HUDEP-2 (cell line): ENCODE data around the gene CLDN15.
"Not testable (repeated sequence)": the region's sequence is repeated elsewhere in the genome, so short reads cannot be mapped to it uniquely, and the experiment has no call there.

Source experiments
- DNase-seq, 76 experiments: peaks; one replicate each; lab custom pipeline; 2025; ENCODE audit not compliant: unreplicated experiment in 76 of 76; lab: John Stamatoyannopoulos, UW

The CLDN15 gene

DNA sequence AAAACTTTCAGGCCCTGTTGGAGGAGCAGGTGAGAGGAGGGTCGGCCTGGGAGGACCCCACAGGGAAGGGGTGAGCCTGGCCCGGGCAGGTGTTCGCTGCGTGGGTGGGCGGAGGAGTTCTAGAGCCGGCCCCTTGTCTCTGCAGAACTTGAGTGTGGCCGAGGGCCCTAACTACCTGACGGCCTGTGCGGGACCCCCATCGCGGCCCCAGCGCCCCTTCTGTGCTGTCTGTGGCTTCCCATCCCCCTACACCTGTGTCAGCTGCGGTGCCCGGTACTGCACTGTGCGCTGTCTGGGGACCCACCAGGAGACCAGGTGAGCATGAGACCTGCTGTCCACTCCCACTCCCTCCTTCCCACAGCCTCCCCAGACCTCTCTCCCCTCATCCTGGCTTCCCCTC, 14.1 kb downstream of the CLDN15 start:
- DNase-seq = no peak

DNA sequence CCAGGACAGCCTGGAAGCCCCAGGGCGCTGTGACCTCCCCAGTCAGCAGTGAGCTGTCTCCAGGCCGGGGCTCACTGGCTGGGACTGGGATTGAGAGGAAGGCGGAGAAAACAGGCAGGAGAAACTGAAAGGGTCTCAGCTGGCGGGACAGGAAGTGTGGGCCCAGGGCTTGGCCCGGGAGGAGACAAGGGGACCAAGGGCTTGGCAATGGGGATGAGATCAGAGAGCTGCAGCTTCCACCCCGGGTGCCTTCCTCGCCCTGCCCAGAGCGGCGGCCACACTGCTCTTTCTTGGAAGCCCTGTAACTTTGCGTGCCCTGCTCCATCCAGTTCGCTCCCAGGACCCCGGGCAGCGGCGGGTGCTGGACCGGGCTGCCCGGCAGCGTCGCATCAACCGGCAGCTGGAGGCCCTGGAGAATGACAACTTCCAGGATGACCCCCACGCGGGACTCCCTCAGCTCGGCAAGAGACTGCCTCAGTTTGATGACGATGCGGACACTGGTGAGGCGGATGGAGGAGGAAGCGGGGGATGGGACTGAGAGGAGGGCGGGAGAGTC, 15.2 kb downstream of the CLDN15 start:
- DNase-seq = no peak

DNA sequence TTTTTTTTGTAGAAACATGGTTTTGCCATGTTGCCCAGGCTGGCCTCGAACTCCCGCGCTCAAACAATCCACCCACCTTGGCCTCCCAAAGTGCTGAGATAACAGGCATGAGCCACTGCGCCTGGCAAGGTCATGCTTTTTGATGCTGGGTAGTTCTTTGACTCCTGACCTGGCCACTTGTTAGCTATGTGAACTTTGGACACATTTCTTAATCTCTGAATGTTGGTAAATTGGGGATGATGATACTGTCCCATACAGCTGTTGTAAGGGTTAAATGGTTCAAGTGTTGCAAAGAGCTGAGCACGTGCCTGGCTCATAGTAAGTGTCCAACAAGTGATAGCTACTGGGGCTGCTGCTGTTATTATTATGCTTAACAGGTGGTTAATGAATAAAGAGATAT, 17.3 kb downstream of the CLDN15 start:
- no peak for DNase-seq

DNA sequence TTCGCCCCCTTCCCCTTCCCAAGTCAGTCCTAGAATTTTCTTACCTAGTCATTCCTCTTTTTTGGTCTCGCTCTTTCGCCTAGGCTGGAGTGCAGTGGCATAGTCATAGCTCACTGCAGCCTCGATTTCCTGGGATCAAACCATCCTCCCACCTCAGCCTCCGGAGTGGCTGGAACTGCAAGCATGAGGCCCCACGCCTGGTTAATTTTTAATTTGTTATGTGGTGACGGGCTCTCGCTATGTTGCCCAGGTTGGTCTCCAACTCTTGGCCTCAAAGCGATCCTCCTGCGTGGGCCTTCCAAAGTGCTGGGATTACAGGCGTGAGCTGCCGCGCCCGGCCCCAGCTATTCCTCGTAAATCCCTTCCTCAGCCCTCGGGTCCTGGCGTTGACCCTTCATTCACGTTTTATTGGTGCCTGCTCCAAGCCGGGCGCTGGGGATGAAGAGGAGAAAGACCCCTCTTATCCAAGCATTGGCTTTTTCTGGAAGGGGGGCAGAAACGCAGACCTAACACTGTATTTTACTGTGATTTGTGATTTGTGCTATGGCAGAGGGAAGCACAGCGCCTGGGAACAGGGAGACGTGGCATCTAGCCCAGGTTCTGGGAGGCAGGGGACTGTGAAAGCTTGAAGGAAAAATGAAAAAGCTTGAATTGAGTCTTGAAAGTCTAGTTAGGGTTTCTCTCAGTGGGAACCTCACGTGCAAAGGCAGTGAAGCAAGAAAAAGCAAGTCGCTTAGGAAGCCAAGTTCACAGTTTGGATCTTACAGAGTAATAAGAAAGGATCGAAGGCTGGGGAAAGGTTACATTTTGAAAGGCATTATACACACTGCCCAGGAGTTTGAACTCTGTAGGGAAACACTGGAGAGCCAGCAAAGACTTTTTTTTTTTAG, 19.1 kb downstream of the CLDN15 start:
- DNase-seq = no peak

DNA sequence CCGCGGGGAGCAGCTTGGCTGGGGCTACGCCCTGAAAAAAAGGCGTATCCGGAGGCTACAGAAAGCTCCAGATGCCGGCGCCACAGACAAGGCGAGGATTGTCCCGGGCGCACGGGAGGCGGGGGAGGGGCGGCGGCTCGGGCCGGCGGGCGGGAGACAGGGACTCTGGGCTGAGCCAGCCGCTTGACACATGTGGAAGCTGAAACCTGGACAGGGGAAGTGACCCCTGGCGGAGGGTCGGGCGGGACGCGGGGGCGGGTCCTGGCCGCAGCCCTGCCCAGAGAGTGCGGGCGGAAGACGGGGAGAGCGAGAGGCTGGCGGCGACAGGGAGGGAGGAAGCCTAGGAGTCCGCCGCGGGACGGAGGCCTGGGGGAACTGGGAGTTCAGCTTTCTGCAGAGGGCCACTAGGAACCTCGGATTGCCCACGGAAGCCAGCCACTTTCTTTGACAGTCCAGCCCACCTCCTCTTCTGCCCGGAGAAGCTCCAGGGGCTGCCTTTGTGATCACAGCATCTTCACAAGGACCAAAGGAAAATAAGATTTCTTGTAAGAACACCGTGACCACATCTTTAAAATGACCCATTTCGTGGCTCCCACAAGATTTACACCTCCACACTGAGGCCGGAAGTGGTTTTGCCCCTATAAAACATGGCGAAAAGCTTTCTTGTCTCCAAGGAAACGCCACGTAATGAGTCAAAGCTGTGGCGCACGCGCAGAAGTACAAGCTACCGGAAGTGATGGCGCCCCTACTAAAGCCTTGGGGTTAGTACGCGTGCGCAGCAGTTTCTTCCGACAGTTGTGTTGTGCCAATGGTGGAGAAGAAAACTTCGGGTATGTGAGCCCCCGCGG, 20.0 kb downstream of the CLDN15 start, which contains the start of the genes PLOD3 and ZNHIT1:
PLOD3 (minus strand) TSS at position 194 of the 848 bp plus-strand sequence. CDS start 307 bp downstream, outside the sequence.
ZNHIT1 (plus strand) TSS at position 778 of the 848 bp plus-strand sequence; CDS start at position 809, 31 bp downstream.
- peak in 75 of 76 experiments; percentile 48 to 97 (median 90) for DNase-seq

DNA sequence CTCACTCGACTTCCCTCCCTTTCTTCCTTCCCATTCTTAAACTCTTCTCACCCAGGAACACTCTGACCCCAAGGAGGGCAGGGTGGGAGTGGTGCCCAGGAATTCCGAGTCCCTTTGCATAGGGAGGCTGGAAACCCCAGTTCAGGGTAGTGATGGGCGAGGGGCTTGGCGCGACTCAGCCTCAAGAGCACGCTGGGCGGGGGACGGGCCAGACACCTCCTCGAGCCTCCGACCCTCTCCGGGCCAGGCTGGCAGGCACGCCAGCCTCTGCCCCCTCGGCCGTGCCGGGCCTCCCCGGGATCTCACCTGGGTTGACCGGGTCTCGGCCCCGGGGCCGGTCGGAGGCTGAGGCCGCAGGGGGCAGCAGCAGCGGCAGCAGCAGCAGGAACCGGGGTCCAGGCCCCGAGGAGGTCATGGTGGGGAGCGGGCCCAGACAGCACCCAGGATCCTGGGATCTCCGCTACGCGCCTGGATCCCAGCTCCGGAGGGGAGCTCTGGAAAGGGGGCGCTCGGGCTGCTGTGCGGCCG, 20.7 kb downstream of the CLDN15 start:
- DNase-seq = peak in 9 of 76 experiments; percentile 12 to 85 (median 21)

DNA sequence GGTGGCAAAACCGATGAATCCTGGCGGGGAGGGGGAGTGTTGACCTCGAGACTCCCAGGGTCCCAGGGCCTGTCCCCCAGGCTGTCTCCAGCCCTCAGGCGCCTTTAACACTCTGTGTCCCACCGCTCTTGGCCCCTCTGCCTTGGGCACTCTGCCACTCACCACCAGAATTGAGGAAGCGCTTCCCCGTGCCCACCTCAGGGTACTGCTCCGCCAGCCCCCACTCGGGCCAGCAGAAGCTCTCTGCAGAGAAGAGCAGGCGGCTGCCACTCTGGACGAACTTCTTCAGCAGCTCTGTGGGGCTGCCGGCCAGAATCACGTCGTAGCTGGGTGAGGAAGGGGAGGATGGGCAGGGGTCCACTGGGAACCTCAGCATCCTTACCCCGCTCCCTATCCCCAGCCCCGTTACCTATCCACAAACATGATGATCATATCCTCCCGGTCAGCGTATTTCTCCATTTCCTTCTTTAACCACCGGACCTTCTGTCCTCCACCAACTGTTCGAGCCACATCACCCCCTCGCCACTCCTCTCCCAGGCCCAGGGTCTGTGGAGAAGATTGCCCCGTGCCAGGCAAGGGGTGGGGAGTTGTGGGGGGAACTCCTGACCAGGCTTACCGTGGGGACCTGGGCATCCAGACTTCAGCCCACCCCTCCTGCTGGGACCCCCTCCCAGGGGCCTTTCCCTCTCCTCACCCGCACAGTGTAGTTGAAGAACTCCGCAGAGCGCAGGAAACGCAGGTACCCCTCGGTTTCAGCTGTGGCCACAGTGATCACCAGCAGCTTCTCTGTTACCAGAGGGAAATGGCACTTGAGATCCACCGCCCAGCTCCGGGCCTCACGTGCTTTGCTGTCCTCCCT, 21.4 kb downstream of the CLDN15 start:
- DNase-seq = peak in 7 of 76 experiments; percentile 5 to 26 (median 12)

DNA sequence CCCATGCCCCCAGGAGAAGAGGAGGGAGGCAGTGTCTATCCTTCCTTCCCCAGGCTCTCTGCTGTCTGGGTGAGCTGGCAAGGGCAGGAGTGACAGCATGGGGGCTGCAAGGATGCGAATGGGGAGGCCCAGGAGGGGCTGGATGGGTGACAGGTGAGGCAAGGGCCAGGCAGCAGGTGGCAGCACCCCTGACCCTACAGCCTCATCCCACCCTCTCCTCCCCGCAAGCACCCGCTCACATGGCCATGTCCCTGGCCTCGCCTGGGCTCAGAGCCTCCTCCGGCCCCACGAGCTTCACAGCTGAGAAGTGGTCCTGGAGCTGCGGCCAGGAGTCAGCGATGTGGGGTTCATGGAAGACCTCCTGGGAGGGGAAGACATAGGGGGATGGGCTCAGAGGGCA, 25.6 kb downstream of the CLDN15 start:
- no peak for DNase-seq

DNA sequence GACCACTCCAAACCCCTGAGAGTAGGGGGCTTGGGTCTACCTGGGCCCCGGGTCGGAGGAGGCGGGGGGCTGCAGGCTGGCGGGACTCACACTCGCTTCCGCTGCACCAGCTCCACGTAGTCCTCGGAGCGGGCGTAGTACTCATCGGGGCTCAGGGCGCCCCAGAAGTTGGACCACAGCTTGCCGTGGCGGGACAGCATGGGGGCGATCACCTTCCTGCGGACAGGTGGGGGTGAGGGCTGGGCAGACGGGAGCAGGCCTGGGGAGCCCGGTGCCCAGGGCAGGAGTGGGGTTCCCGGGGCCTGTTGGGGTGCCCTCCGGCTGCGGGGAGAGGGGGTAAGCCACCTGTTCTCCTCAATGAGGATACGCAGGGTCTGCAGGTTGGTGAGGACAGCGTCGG, 26.1 kb downstream of the CLDN15 start:
- no peak for DNase-seq

DNA sequence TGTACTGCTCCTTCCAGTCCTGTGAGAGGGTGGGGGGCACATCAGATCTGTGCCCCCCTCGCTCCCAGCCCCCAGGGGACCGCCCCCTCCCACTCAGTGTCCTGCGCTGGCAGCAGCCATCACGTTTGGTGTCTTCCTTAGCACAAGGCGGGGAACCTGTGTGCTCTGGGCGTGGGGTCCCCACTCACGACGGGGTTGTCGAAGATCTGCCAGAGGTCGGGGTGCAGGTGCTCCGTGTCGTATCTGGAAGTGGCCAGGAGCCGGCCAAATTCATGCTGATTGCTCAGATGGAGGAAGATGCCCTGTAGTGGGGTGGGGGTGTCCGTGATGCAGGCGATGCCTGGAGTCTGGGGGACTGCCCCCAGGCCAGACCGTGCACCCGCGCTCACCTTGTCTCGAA, 27.5 kb downstream of the CLDN15 start:
- DNase-seq = no peak

DNA sequence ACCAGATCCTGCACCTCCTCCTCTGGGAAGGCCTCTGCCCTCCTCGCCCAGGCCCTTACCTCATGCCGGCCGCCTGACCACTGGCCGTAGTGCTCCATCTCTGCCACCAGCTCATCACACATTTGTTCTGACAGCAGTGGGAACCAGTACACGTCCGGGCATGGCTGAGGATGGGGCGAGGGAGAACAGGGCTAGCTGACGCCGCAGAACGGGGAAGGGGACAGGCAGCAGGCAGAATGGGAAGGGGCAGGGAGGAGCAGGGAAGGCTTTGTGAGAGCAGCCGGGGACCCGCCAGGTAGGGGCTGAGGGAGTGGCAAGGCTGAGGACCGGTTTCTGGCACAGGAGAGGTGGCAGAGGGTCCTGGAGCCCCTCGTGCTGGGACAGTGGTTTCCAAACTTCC, 28.8 kb downstream of the CLDN15 start:
- DNase-seq = no peak

DNA sequence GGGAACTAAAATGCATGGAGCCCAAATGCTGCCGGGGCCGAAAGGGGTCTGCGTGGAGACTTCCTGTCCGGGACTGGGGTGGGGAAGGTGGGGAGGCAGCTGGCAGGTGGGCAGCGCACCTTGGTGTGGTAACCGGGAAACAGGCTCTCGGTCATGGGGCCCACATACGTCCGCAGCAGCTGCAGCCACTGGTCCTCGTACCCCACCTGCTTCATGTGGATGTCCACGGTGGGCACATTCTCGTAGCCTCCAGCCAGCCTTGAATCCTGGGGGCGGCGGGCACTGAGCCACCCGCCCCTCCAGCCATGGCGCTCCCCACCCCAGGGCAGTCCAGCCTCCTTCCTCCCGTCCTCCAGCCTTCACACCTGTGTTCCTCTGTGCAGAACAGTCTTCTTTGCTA, 30.1 kb downstream of the CLDN15 start:
- DNase-seq = no peak

DNA sequence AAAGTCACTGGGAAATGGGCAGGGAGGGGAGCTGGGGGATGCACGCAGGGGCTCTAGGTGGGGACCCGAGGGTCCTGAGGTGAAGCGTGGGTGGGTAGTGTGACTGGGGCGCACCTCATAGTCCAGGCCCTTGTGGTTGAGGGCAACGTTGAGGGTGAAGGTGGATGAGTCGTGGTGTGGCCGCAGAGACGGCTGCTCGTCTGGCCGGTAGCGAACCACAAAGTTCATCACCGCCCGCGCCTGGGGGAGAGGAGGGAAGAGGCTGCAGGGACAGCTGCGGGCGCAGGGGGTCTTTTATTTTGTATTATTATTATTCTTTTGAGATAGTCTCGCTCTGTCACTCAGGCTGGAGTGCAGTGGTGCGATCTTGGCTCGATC, 30.9 kb downstream of the CLDN15 start:
- no peak for DNase-seq

DNA sequence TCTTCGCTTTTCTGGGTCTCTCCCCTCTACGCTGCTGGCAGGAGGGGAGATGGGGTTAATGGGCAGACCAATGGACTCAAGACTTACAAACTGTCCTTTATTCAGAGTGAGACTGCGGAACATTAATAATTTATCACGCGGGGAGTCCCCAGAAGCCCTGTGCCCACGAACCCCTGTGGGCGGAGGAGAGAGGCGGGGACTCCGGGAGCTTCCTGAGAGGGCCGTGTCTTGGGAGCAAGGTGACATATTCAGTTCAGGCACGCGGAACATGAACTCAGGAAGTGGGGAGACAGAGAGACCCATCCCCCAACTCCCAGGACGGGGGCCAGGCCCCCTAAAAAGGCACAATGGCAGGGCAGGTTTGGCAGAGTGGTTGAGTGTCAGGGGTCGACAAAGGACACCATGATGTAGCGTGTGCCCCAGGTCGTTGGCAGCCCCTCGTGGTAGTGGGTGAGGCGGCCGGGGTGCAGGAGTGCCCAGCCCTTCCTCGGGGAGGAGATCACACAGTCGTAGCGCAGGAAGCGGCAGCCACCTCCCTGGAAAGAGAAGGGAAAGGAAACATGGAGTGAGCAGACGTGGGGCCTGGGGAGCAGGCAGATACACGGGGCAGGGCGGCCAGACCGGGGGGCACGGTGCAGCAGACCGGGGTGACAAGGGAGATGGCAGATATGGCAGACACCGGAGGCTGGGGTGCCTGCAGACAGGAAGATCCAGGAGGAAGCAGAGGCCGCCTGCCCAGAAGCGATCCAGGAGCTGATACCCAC, 31.5 kb downstream of the CLDN15 start:
- DNase-seq = no peak

DNA sequence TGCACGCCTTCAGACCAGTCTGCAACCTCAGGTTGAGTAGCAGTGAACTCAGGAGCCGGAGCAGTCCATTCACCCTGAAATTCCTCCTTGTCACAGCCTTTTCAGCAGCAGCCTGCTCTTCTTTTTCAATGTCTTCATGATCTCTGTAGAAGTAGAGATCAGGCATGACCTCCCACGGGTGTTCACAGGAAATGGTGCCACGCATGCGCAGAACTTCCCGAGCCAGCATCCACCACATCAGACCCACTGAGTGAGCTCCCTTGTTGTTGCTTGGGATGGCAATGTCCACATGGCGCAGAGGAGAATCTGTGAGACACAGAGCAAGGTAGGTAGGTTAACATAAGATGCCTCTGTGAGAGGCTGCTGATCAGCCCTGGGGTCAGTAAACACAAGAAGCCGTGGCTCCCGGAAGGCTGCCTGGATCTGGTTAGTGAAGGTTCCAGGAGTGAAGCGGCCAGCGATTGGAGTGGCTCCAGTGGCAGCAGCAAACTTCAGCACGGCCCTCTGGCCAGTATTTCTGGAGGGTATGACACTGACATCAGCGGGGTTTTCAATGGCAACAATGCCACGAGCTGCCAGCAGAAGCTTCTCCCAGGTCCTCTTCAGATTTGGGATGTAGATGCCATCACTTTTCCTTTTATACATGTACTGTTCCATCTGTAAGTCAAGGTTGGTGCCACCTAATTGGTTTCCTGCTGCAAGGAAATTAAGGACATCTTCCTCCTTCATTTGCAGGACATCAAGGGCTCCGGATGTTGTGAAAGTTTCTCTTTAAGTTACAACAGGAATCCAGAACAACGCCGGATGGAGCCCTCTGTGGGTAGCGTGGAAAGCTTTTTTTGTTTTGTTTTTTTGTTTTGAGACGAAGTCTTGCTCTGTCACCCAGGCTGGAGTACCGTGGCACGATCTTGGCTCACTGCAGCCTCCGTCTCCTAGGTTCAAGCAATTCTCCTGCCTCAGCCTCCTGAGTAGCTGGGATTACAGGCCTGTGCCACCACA, 33.6 kb downstream of the CLDN15 start:
- not testable (repeated sequence) for DNase-seq

DNA sequence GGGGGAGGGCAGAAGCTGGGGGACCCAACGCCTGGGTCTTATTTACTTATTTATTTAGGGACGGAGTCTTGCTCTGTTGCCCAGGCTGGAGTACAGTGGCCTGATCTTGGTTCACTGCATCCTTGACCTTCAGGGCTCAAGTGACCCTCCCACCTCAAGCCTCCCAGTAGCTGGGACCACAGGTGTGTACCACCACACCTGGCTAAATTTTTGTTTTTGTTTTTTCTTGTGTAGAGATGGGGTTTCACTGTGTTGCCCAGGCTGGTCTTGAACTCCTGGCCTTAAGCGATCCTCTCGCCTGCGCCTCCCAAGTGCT, 35.0 kb downstream of the CLDN15 start:
- no peak for DNase-seq

DNA sequence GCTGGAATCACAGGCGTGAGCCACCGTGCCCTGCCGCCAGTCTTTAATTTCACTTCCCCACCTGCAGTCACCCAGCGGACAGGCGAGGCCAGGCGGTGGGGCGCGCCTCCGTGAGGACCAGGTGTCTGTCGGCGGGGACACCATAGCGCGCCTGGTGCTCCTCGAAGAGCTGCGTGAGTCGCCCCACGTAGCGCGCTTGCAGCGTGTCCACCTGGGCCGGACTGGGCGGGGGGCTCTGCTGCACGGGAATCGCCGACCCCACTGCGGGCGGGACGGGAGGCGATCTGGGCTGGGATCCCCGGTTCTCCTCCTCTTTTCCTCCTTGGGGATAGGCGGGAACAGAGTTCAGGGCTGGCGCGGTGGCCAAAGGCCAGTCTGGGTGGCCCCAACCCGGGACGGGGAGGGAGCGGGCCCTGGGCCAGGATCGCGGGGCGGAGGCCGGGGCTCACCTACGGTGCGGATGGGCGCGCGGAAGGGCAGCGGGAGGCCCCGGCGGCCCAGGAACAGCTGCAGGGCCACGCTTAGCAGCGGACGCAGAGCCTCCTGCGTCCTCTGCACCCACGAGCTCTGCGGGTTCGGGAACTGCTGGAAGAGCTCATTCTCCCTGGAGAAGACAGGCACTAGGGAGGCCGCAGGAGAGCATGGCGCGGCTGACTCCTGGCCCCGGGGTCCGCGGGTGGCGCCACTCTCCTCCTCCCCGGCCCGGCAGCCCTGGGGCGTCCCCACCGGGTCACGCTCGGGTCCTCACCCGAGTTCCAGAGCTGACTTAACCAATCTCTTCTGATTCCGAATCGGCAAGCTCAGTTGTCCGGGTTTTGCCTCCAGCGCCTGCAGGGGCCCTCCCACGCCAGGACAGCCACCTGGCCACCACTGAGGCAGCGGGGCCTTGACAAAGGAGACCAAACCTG, 35.7 kb downstream of the CLDN15 start:
- no peak for DNase-seq
